ENCODE data around the gene ZNF628.

ZNF628 gene

DNA sequence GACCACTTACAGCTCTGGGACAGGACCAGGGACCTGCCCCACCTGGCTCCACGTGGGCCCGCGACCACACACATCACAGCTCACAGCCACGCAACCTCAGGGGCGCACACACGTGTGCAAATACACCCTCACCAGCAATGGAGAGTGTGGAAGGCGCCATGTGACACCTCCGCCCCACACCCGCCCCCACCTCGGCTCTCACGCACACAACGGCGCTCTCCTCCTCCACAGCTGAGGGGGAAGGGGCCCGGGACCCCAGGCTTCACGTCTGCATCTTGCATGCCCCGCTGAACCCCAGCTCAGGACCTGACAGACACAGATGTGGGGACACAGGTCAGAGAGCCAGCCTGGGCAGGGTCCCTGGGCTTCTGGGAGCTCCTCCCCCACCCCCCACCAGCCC lies 26.9 kb upstream of the ZNF628 start:
- in situ Hi-C loops (cut with MboI; ENCODE audit: low sequenced_read_pairs, unreplicated experiment) = no loop called here
- TF ChIP-seq, protein P1, sequence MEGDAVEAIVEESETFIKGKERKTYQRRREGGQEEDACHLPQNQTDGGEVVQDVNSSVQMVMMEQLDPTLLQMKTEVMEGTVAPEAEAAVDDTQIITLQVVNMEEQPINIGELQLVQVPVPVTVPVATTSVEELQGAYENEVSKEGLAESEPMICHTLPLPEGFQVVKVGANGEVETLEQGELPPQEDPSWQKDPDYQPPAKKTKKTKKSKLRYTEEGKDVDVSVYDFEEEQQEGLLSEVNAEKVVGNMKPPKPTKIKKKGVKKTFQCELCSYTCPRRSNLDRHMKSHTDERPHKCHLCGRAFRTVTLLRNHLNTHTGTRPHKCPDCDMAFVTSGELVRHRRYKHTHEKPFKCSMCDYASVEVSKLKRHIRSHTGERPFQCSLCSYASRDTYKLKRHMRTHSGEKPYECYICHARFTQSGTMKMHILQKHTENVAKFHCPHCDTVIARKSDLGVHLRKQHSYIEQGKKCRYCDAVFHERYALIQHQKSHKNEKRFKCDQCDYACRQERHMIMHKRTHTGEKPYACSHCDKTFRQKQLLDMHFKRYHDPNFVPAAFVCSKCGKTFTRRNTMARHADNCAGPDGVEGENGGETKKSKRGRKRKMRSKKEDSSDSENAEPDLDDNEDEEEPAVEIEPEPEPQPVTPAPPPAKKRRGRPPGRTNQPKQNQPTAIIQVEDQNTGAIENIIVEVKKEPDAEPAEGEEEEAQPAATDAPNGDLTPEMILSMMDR (IDR thresholded peaks at IDR 0.05; ENCODE audit: borderline replicate concordance, control extremely low read depth, extremely low read depth, insufficient read depth, missing control alignments) = no peak
- no peak for DNase-seq (ENCODE audit: low spot score)

DNA sequence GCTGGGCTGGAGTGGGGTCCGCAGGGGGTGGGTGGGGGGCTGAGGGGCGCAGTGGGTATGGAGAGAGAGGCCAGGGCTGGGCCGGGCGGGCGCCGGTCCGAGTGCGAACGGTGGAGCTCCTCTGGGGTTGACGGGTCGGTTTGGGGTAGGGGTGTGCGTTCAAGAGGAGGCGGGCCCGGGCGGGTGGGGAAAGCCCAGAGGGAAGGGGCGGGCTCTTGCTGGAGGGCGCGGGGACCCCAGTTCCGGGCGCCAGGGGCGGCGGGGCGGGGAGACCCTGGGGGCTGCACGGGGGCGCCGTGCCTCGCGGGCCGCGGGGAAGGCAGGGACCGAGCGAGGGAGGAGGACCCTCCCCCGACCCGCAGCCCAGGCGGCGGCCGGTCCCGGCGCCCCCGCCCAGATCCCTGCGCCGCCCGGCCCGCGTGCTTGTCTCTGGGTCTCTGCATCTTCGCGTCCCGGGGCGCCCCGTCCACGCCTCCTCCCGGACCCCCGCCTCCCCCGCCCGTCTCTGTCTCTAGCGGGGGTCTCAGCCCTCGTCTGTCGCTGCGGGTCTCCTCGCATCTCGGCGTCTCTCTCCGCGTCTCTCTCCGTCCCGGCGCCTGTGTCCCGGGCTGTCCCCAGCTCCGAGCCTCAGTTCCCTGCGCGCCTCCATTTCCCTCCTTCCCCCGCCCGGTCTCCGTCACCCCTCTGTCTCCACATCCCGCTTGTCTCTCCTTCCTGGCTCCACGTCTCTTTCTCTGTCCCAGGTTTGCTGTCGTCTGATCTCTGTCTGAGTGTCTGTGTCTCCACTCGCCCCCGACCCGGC lies 25.1 kb upstream of the ZNF628 start:
- no peak for DNase-seq (ENCODE audit: low spot score)
- in situ Hi-C loops (cut with MboI; ENCODE audit: low sequenced_read_pairs, unreplicated experiment) = no loop called here
- TF ChIP-seq, protein P1 (IDR thresholded peaks at IDR 0.05; ENCODE audit: borderline replicate concordance, control extremely low read depth, extremely low read depth, insufficient read depth, missing control alignments) = no peak

DNA sequence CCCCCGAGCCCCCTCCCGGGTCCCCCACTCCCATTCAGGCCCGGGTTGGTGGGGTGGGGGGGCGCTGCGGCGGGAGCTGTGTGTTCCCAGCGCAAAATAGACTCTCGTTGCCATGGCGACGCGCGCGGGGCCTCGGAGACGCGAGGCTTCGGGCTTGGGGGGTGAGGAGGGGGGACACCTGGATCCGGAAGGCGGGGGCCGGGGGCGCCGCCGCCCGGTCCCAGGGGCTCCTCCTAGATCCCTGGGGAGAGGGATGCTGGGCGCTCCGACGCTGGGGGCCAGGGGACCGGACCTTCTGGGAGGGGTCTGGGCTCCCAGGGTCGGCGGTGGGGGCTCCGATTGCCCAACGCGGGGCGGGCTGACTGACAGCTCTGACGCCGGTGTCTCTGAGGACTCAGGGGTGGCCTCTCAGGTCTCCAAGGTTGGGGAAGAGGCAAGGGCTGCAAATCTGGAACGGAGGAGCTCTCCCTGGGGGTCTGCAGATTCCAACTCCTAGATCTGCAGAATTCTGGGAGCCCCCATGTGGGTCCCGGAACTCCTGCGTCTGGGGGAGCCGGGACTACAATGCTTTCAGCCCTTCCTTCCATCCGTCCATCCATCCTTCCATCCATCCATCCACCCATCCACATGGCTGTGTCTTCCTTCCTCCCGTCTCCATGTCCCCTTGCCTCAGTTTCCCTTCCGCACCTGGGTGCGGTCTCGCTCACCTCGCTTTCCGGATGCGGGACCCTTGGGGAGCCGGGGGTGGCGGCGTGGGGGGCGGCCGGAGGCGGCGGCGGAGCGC lies 24.3 kb upstream of the ZNF628 start:
- no peak for DNase-seq (ENCODE audit: low spot score)
- in situ Hi-C loops (cut with MboI; ENCODE audit: low sequenced_read_pairs, unreplicated experiment) = no loop called here
- TF ChIP-seq, protein P1 (IDR thresholded peaks at IDR 0.05; ENCODE audit: borderline replicate concordance, control extremely low read depth, extremely low read depth, insufficient read depth, missing control alignments) = no peak

DNA sequence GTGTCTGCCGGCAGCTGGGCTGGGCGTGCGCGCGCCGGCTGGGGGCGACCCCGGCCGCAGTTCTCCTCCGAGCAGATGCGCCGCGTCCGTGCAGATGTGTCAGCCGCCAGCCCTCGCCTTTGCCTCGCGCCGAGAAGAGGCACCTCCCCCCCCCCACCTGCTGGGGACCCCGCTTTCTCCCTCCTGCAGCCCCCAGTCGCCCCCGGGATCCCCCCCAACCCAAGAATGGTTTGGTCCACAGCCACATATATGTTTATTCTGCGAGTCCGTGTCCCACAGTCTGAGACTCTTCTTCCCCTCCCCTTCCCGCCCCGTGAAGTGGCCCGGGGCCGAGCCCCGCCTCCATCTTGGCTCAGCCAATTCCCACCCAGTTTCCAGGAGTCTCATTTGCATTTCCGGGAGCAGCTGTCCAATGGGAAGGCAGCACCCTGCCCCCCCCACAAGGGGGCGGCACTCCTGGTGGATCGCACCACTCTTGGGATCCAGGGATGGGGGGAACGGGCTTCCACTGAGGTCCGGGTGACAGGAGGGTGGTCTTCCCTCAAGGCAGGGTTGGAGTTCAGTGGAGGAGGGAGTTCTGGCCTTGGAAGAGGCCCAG lies 23.6 kb upstream of the ZNF628 start:
- in situ Hi-C loops (cut with MboI; ENCODE audit: low sequenced_read_pairs, unreplicated experiment) = no loop called here
- TF ChIP-seq, protein P1 (IDR thresholded peaks at IDR 0.05; ENCODE audit: borderline replicate concordance, control extremely low read depth, extremely low read depth, insufficient read depth, missing control alignments) = no peak
- DNase-seq (ENCODE audit: low spot score) = no peak

DNA sequence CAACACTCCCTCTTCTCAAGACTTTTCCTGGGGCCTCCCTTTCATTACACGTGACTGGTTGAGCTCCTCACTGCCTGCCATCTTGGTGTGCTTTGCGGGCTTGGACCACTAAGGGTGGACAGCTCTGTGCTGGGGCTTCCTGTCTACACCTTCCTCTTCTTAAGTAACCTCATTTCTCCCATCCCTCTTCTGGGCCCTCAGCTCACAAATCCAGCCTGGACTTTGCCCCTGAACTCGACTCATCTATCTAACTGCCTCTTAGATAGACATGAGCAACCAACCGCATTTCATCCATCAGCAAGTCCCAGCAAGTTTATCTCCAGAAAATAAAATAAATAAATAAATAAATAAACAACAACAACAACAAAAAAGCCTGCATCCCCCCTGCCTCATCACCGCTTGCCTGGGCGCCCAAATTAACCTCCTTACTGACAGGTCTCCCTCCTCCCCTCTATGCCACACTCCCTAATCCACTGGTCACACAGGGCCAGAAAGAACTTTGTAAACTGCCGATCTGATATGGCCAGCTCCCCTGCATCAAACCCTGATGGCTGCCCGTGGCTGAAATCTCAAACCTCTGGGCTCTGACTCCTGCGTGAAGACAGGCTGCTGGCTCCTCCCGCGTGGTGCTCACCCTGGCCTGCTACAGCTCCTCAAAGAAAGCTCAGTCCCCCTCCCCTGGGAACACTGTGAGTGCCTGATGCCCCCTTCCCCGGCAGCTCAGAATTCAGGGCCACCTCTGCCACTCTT lies 22.7 kb upstream of the ZNF628 start:
- TF ChIP-seq, protein P1 (IDR thresholded peaks at IDR 0.05; ENCODE audit: borderline replicate concordance, control extremely low read depth, extremely low read depth, insufficient read depth, missing control alignments) = no peak
- no peak for DNase-seq (ENCODE audit: low spot score)
- in situ Hi-C loops (cut with MboI; ENCODE audit: low sequenced_read_pairs, unreplicated experiment) = no loop called here

DNA sequence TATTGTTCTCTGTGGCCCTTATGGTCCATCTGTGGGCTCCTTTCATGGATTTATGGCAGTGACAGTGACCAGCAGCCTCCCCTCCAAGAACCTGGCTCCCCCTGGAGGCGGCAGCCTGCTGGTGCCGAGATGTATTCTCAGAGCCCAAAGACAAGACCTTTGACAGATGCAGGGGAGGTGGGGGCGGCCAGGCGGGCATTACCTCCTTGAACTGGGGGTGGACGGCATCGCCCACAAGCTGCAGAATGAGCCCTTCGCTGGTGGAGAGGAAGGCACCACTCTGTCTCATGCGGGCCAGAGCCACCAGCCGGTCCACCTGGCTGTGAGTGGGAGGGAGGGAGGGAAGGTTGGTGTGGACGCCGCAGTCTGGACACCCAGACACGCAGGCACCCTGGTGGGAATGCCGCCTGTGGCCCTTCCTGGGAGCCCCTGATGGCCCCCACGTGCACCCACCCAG lies 21.6 kb upstream of the ZNF628 start:
- TF ChIP-seq, protein P1 (IDR thresholded peaks at IDR 0.05; ENCODE audit: borderline replicate concordance, control extremely low read depth, extremely low read depth, insufficient read depth, missing control alignments) = peak; percentile 68
- peak; percentile 75 for DNase-seq (ENCODE audit: low spot score)
- in situ Hi-C loops (cut with MboI; ENCODE audit: low sequenced_read_pairs, unreplicated experiment) = no loop called here

All from GM13976 (cell line).